Peyer's patch (tissue), 4 donors: ENCODE results near the gene ZNF468.
"Not testable (repeated sequence)": the region's sequence is repeated elsewhere in the genome, so short reads cannot be mapped to it uniquely, and the experiment has no call there.

ENCODE experiments used
- POLR2A ChIP-seq, 2 donors: fragments of 450-650 bp; IDR thresholded peaks; one replicate each; pipeline ENCODE4 v1.5.1; 2017; ENCODE audit warnings: antibody characterized with exemption in 2 of 2, mild to moderate bottlenecking in 2 of 2, moderate library complexity in 2 of 2
- TF ChIP-seq, protein P1 (sequence below), 6 experiments: fragments of 450-650 bp in 4 of 6; fragments of 200-600 bp in 2 of 6; sonication (generic) in 1 of 6; IDR thresholded peaks; one replicate each; pipeline ENCODE4 v1.5.1; 2017 to 2019; ENCODE audit warnings: antibody characterized with exemption in 6 of 6, mild to moderate bottlenecking in 3 of 6, moderate library complexity in 1 of 6

DNA sequence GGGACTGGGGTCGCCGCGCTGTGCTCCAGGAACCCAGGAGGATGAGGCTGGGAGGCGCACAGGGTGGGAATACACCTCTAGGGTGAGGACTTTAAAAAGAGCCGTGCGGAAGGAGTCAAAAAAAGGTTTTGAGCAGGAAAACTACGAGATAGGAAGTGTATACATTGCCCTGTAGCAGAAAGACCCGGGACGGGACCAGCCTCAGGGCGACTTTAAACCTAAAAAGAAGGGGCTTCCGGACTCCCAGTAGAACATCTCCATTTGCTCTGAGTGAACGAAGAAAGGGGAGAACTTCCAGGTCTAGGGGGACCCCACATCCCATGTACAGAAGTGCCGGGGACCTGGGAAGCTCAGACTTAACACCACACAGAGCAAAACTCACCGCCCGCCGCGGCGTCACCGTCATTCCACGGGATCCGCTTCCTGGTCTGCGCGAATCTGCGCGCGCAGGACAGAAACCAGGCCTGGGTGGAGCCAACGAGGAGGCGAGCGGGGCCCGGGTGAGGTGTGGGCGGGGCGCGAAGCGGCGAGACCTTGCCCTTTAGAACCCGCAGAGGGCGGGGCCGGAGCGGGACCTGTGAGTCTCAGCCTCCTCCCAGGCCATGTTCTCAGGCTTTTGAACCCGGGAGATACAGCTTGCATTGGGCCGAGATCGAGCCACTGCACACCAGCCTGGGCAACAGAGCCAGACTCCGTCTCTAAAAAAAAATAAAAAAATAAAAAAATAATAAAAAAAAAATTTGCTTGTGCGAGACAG is 36.0 kb downstream of the ZNF468 start, which contains the start of gene ZNF28:
- TF ChIP-seq, protein P1, sequence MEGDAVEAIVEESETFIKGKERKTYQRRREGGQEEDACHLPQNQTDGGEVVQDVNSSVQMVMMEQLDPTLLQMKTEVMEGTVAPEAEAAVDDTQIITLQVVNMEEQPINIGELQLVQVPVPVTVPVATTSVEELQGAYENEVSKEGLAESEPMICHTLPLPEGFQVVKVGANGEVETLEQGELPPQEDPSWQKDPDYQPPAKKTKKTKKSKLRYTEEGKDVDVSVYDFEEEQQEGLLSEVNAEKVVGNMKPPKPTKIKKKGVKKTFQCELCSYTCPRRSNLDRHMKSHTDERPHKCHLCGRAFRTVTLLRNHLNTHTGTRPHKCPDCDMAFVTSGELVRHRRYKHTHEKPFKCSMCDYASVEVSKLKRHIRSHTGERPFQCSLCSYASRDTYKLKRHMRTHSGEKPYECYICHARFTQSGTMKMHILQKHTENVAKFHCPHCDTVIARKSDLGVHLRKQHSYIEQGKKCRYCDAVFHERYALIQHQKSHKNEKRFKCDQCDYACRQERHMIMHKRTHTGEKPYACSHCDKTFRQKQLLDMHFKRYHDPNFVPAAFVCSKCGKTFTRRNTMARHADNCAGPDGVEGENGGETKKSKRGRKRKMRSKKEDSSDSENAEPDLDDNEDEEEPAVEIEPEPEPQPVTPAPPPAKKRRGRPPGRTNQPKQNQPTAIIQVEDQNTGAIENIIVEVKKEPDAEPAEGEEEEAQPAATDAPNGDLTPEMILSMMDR (IDR thresholded peaks at IDR 0.05), result not testable (repeated sequence)
- peak in 1 of 2 donors; percentile 12 for TF ChIP-seq POLR2A (IDR thresholded peaks at IDR 0.05)
